HL-60 (cell line): Measurements from ENCODE around the gene SLC22A17.

Experiments
- GABPA ChIP-seq: IDR thresholded peaks from 2 replicates; pipeline ENCODE4 v1.6.1; 2012; ENCODE audit warnings: low read depth
- POLR2AphosphoS5 ChIP-seq: IDR thresholded peaks from 2 replicates; pipeline ENCODE4 v1.6.1; 2012; ENCODE audit warnings: low read depth
- TF ChIP-seq, protein P1 (sequence below): IDR thresholded peaks from one replicate; pipeline ENCODE4 v1.5.1; 2011; ENCODE audit warnings: low read length, control low read depth, inconsistent platforms; ENCODE audit not compliant: insufficient read depth
- TF ChIP-seq, protein P2 (sequence below): IDR thresholded peaks from 2 replicates; pipeline ENCODE4 v1.6.1; 2012; ENCODE audit warnings: low read depth; ENCODE audit not compliant: insufficient replicate concordance

DNA sequence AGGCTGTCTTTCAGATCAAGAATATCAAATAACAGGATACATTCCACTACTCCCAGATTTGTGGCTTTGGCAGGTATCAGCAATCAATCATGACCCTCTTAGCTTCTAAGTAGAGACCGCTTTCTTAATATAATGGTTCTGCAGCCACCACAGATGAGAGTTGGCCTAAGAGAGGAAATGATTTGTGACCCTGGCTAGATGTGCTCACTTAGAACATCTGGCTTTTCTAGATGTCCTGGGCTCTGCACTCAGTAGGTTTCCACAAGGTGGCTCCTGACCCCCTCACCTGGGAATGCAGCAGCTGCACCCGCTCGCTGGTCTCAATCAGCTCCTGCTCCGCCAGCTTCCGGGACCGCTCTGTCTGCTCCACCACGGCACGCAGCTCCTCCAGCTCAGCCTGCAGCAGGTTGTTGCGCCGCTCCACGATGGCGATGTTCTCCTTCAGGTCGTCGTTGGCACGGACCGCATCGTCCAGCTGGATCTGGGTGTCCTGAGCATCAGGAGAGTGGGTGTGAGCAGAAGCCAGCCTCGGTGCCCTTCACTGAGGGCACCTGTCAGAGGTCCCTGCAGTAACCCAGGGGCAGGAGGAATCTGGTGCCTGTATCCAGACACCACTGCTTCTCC is 33.1 kb upstream of the SLC22A17 start:
- no peak for TF ChIP-seq GABPA
- TF ChIP-seq, protein P1, sequence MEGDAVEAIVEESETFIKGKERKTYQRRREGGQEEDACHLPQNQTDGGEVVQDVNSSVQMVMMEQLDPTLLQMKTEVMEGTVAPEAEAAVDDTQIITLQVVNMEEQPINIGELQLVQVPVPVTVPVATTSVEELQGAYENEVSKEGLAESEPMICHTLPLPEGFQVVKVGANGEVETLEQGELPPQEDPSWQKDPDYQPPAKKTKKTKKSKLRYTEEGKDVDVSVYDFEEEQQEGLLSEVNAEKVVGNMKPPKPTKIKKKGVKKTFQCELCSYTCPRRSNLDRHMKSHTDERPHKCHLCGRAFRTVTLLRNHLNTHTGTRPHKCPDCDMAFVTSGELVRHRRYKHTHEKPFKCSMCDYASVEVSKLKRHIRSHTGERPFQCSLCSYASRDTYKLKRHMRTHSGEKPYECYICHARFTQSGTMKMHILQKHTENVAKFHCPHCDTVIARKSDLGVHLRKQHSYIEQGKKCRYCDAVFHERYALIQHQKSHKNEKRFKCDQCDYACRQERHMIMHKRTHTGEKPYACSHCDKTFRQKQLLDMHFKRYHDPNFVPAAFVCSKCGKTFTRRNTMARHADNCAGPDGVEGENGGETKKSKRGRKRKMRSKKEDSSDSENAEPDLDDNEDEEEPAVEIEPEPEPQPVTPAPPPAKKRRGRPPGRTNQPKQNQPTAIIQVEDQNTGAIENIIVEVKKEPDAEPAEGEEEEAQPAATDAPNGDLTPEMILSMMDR = no peak
- TF ChIP-seq, protein P2, sequence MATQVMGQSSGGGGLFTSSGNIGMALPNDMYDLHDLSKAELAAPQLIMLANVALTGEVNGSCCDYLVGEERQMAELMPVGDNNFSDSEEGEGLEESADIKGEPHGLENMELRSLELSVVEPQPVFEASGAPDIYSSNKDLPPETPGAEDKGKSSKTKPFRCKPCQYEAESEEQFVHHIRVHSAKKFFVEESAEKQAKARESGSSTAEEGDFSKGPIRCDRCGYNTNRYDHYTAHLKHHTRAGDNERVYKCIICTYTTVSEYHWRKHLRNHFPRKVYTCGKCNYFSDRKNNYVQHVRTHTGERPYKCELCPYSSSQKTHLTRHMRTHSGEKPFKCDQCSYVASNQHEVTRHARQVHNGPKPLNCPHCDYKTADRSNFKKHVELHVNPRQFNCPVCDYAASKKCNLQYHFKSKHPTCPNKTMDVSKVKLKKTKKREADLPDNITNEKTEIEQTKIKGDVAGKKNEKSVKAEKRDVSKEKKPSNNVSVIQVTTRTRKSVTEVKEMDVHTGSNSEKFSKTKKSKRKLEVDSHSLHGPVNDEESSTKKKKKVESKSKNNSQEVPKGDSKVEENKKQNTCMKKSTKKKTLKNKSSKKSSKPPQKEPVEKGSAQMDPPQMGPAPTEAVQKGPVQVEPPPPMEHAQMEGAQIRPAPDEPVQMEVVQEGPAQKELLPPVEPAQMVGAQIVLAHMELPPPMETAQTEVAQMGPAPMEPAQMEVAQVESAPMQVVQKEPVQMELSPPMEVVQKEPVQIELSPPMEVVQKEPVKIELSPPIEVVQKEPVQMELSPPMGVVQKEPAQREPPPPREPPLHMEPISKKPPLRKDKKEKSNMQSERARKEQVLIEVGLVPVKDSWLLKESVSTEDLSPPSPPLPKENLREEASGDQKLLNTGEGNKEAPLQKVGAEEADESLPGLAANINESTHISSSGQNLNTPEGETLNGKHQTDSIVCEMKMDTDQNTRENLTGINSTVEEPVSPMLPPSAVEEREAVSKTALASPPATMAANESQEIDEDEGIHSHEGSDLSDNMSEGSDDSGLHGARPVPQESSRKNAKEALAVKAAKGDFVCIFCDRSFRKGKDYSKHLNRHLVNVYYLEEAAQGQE = no peak
- TF ChIP-seq POLR2AphosphoS5 = no peak
